Activated naive CD4-positive, alpha-beta T cell treated with anti-CD3 and anti-CD28 coated beads, Interleukin-2, amount 10 ng/mL, durations not matched to agents 7 days and 5 days (primary cell): ENCODE data around the gene LRRC47.
"Not testable (repeated sequence)": the region's sequence is repeated elsewhere in the genome, so short reads cannot be mapped to it uniquely, and the experiment has no call there.

Experiments used
- CTCF ChIA-PET: fragments of 350-600 bp; sonication (Branson Sonifier 250); formaldehyde crosslinking; loops from one replicate; lab custom pipeline; 2021; ENCODE audit warnings: antibody characterized with exemption; lab: Charles Lee
- DNase-seq: peaks from one replicate; pipeline ENCODE4 v3.0.0-alpha.2; 2020
- H3K27ac Mint-ChIP-seq: one replicate; pipeline ENCODE4 v1.8.0; 2021; ENCODE audit warnings: mild to moderate bottlenecking, moderate library complexity, mixed read lengths
- H3K27me3 Mint-ChIP-seq: one replicate; pipeline ENCODE4 v1.8.0; 2021; ENCODE audit warnings: mild to moderate bottlenecking, mixed read lengths
- H3K36me3 Mint-ChIP-seq: one replicate; pipeline ENCODE4 v1.8.0; 2021; ENCODE audit warnings: mixed read lengths
- H3K4me1 Mint-ChIP-seq: one replicate; pipeline ENCODE4 v1.8.0; 2021; ENCODE audit warnings: mixed read lengths
- H3K4me3 Mint-ChIP-seq: one replicate; pipeline ENCODE4 v1.8.0; 2021; ENCODE audit warnings: mild to moderate bottlenecking, moderate library complexity, mixed read lengths
- H3K9me3 Mint-ChIP-seq: one replicate; pipeline ENCODE4 v1.8.0; 2021; ENCODE audit warnings: mixed read lengths

The LRRC47 gene

DNA sequence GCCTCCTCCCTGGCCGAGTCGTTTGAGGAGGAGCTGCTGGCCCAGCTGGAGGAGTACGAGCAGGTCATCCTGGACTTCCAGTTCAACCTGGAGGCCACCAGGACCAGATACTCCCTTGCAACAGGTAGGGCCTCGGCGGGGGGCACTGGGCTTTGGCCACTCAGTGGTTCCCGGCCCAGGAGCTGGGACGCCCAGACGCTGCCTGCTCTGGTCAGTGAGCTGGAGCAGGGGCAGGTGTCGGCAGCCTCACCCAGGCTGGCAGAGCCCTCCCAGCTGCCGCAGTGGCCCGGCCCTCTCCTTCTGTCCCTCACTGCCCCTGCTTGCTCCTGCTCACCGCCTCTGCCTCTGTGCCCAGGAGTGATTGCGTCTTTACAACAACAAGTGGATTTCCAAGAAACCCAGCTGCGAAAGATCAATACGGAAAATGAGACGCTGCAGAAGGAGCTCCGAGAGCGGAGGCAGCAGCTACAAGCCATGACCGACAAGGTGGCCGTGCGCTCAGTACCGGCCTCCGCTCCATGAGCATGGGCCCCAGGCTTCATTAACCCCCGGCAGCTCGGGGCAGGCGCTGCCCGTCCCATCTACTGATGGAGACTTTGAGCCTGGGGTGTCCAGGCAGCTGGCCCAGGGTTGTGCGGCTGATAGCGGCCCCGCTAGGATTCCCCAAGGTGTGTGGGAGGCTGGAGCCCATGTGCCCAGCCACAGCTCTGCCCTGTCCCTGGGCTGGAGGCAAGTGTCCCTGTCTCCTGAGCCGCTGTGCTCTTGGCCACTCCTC, 32.8 kb downstream of the LRRC47 start:
- no peak for DNase-seq
- no peaks in the 10 kb centered on the region for H3K9me3 Mint-ChIP-seq
- no peak overlapping the region for H3K4me3 Mint-ChIP-seq
- CTCF ChIA-PET, result no interaction called here
- no peaks in the 10 kb centered on the region for H3K36me3 Mint-ChIP-seq
- peaks cover 35% of the 10 kb centered on the region for H3K27me3 Mint-ChIP-seq
- no peak overlapping the region for H3K27ac Mint-ChIP-seq
- no peaks in the 10 kb centered on the region for H3K4me1 Mint-ChIP-seq

GRCh38 chr1:3762873-3763228, 33.4 kb downstream of the LRRC47 start:
- no peak for DNase-seq
- Mint-ChIP-seq H3K9me3 (no peaks in the 10 kb centered on the region), H3K36me3 (no peaks in the 10 kb centered on the region), H3K4me1 (no peaks in the 10 kb centered on the region), H3K4me3 (no peak overlapping the region), H3K27me3 (peaks cover 34% of the 10 kb centered on the region), H3K27ac (no peak overlapping the region)
- CTCF ChIA-PET, result no interaction called here

DNA sequence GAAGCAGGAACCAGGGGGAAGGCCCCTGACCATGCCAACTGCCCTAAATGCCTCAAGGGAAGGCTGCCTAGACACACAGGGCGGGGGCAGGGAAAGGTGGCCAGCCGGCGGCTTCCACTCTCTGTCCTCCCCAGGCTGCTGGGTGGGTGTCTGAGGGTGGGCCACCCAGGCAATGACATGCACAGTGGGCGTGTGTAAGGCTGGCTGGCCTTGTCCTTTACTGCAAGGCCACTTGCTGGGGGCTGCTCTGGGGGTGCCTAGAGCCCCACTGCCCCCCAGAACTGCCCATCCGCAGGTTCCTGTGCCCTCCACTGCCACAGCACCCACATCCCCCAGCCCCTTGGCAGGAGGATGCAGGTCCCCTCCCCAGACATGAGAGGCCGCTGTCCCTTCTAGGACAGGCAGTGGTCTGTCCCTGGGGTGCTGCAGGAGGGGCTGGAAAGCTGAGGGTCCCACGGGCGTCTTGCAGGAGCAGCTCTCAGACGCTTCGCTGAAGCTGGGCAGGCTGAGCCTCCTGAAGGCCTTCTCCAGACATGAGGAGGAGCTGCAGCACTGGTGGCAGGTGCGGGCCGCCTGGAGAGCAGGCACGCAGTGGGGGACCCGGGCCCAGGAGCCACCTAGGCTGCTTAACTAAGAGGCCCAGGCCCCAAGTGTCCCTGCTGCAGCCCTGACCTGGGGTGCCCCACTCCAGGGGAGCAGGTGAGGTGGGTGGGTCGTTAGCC, 34.0 kb downstream of the LRRC47 start:
- H3K9me3 Mint-ChIP-seq, result no peaks in the 10 kb centered on the region
- DNase-seq, result no peak
- CTCF ChIA-PET, result no interaction called here
- H3K36me3 Mint-ChIP-seq, result no peaks in the 10 kb centered on the region
- no peaks in the 10 kb centered on the region for H3K4me1 Mint-ChIP-seq
- no peak overlapping the region for H3K27ac Mint-ChIP-seq
- peaks cover 28% of the 10 kb centered on the region for H3K27me3 Mint-ChIP-seq
- no peak overlapping the region for H3K4me3 Mint-ChIP-seq

DNA sequence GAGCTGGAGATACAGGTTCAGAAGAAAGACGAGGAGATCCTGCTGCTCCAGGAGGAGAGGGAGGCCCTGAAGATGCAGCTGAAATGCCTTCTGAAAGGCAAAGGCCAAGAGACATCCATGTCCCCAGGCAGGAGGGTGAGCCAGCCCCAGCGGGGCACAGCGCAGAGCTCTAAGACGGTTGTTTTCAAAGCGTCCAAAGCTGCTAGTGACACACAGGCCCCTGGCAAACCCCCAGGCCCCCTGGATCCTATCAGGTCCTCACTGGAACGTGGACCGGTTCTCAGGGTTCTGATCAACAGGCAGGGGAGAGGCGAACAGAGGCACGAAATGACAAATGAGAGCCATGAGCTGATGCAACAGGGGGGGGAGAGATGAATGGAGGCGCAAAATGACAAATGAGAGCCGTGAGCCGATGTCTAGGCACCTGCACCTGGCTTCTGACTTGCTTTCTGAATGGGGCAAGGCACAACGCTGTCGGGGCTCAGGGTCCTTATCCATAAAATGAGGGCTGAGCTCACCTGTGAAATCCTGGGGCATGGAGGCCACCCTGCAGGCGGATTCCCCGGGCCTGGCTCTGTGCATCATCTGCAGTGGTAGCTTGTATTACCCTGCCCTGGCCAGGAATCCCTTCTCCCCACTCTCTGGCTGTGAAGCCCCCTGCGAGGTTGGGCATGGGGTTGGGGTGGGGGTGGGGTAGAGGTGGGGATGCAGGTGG, 34.8 kb downstream of the LRRC47 start:
- no peak overlapping the region for H3K27ac Mint-ChIP-seq
- no peak overlapping the region for H3K4me3 Mint-ChIP-seq
- no peaks in the 10 kb centered on the region for H3K9me3 Mint-ChIP-seq
- CTCF ChIA-PET, result no interaction called here
- no peaks in the 10 kb centered on the region for H3K4me1 Mint-ChIP-seq
- no peak for DNase-seq
- peaks cover 24% of the 10 kb centered on the region for H3K27me3 Mint-ChIP-seq
- H3K36me3 Mint-ChIP-seq, result no peaks in the 10 kb centered on the region

- H3K9me3 Mint-ChIP-seq, result no peaks in the 10 kb centered on the region
- H3K36me3 Mint-ChIP-seq, result no peaks in the 10 kb centered on the region
- no peak for DNase-seq
- H3K27me3 Mint-ChIP-seq, result peaks cover 22% of the 10 kb centered on the region
- no peaks in the 10 kb centered on the region for H3K4me1 Mint-ChIP-seq
- H3K4me3 Mint-ChIP-seq, result no peak overlapping the region
- CTCF ChIA-PET, result no interaction called here
- H3K27ac Mint-ChIP-seq, result no peak overlapping the region
These were observed 36.5 kb downstream of the LRRC47 start for GRCh38 chr1:3759796-3760195.

- Mint-ChIP-seq H3K36me3 (no peaks in the 10 kb centered on the region), H3K9me3 (no peaks in the 10 kb centered on the region), H3K4me3 (no peak overlapping the region), H3K4me1 (no peaks in the 10 kb centered on the region), H3K27me3 (peaks cover 22% of the 10 kb centered on the region), H3K27ac (no peak overlapping the region)
- DNase-seq, result no peak
- CTCF ChIA-PET, result interaction anchor here (0.6 to 0.9 kb wide), 2 partner anchors 8 to 35 kb away, joined by 3 read pairs; no protein-coding TSS in a partner anchor
These were observed 37.1 kb downstream of the LRRC47 start for GRCh38 chr1:3759164-3759563.

GRCh38 chr1:3756394-3756793, 39.9 kb downstream of the LRRC47 start:
- Mint-ChIP-seq H3K9me3 (no peaks in the 10 kb centered on the region), H3K4me3 (no peak overlapping the region), H3K27ac (no peak overlapping the region), H3K36me3 (no peaks in the 10 kb centered on the region), H3K27me3 (peaks cover 29% of the 10 kb centered on the region), H3K4me1 (no peaks in the 10 kb centered on the region)
- DNase-seq, result no peak
- CTCF ChIA-PET, result no interaction called here

GRCh38 chr1:3753656-3754454, 42.4 kb downstream of the LRRC47 start:
- no peak for DNase-seq
- Mint-ChIP-seq H3K36me3 (no peaks in the 10 kb centered on the region), H3K4me1 (peaks cover 2% of the 10 kb centered on the region), H3K9me3 (no peaks in the 10 kb centered on the region), H3K27ac (no peak overlapping the region), H3K4me3 (no peak overlapping the region), H3K27me3 (peaks cover 20% of the 10 kb centered on the region)
- CTCF ChIA-PET, result no interaction called here

DNA sequence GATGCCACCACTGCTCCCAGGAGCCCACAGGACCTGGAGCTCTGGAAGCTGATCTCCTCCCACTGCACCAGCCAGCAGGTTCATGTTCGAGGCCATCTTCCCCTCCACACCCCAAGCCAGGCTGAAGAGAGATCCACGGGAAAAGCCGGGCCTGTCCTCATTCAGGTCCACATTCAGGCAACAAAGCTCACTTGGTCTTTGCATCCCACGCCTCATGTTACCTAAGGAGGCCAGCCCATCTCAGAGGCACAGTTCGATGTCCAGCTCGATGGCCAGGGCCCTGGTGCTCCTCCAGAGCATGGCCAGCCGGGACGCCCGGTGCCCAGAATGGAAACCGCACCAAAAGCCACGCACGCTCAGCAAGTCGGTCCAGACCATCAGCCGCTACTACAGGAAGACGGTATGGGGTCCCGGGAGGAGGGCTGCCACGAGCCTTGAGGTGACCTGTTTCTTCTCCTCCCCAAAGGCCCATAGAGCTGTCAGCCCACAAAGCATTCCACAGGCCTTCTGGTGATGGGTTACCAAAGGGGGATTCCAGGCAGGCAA, 43.8 kb downstream of the LRRC47 start, which contains the start of gene CCDC27:
TSS of gene CCDC27 (plus strand) at position 51 of the 546 bp plus-strand sequence. CDS start at position 83, 32 bp downstream.
- H3K27me3 Mint-ChIP-seq, result peaks cover 20% of the 10 kb centered on the region
- H3K27ac Mint-ChIP-seq, result no peak within 1 kb of the TSS
- CTCF ChIA-PET, result no interaction called here

GRCh38 chr1:3750741-3751140, 45.6 kb downstream of the LRRC47 start:
- Mint-ChIP-seq H3K36me3 (no peaks in the 10 kb centered on the region), H3K4me3 (no peak overlapping the region), H3K4me1 (peaks cover 21% of the 10 kb centered on the region), H3K27me3 (peaks cover 14% of the 10 kb centered on the region), H3K27ac (no peak overlapping the region), H3K9me3 (no peaks in the 10 kb centered on the region)
- CTCF ChIA-PET, result no interaction called here
- no peak for DNase-seq

More for the DNA sequence above, 43.8 kb downstream of the LRRC47 start, which contains the start of gene CCDC27:
- Mint-ChIP-seq H3K9me3 (no peaks in the 10 kb centered on the region), H3K4me1 (peaks cover 12% of the 10 kb centered on the region), H3K4me3 (no peak within 1 kb of the TSS), H3K36me3 (no peaks in the 10 kb centered on the region)
- no peak for DNase-seq

DNA sequence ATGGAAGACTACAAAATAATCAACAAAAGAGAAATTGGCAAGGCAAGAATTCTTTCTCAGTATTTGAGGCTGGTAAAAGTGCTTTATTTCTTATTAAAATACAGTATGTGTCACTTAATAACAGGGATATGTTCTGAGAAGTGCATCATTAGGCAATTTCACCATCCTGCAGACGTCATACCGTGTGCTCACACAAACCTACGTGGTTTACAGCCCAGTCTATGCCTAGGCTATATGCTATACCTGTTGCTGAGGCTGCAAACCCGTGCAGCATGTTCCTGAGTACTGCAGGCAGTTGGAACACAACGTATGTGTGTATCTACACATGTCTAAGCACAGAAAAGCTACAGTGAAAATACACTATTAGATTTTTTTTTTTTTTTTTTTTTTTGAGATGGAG, 46.8 kb downstream of the LRRC47 start:
- Mint-ChIP-seq H3K4me3 (no peak overlapping the region), H3K27ac (no peak overlapping the region), H3K36me3 (no peaks in the 10 kb centered on the region), H3K4me1 (peaks cover 30% of the 10 kb centered on the region), H3K9me3 (no peaks in the 10 kb centered on the region), H3K27me3 (peaks cover 14% of the 10 kb centered on the region)
- CTCF ChIA-PET, result no interaction called here
- no peak for DNase-seq

DNA sequence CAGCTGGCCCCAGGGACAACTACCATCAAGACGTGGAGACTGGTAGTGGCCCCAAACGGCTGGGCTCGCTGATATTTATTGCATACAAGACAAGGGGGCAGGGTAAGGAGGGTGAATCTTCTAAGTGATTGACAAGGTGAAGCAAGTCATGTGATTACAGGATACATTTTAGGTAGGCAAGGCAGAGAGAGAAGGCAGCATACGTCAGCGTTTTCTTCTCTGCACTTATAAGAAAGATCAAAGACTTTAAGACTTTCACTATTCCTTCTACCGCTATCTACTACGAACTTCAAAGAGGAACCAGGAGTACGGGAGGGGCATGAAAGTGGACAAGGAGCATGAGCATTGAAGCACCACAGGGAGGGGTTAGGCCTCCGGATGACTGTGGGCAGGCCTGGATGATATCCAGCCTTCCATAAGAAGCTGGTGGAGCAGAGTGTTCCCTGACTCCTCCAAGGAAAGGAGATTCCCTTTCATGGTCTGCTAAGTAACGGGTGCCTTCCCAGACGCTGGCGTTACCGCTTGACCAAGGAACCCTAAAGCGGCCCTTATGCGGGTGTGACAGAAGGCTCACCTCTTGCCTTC, 47.9 kb downstream of the LRRC47 start:
- H3K27me3 Mint-ChIP-seq, result peaks cover 14% of the 10 kb centered on the region
- H3K27ac Mint-ChIP-seq, DNase-seq, H3K36me3 Mint-ChIP-seq, CTCF ChIA-PET, H3K9me3 Mint-ChIP-seq: not testable (repeated sequence)
- H3K4me1 Mint-ChIP-seq, result peaks cover 30% of the 10 kb centered on the region
- peak overlapping the region; percentile 69 for H3K4me3 Mint-ChIP-seq

DNA sequence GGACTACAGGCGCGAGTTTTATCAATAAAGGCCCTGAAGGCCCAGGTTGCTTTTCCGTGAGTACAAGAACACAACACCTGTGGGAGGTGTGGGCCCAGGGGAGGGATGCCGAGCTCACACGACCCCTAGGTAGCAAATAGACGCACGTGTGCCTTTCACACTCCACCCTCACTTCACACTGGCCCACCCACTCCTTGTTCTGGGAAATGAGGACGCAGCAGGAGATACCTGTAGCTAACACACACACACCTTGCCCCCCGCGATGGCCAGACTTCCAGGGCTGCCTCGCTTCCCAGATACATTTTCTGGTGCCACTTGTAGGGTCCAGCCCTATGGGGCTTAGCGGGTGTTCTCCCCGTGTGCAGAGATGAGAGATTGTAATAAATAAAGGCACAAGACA, 48.4 kb downstream of the LRRC47 start:
- no peak for DNase-seq
- CTCF ChIA-PET, result no interaction called here
- Mint-ChIP-seq H3K9me3 (no peaks in the 10 kb centered on the region), H3K4me3 (peak overlapping the region; percentile 69), H3K36me3 (no peaks in the 10 kb centered on the region), H3K27ac (no peak overlapping the region), H3K4me1 (peaks cover 30% of the 10 kb centered on the region), H3K27me3 (peaks cover 14% of the 10 kb centered on the region)
